ENCODE results near the gene FFAR2. TPM values are rescaled to one million over a fixed set of nuclear protein-coding genes. Genes with fewer than 3 reads are reported as not detected.

FFAR2 gene
- total RNA-seq, 1 experiment from 2014 or later = not detected

- Histone ChIP-seq H3K18ac (ENCODE audit: insufficient read length, low read depth, low read length) (no peak overlapping the region), H3K4me2 (ENCODE audit: insufficient read depth, insufficient read length, low read length) (no peak overlapping the region), H2BK20ac (ENCODE audit: low read depth, low read length, poor library complexity, severe bottlenecking) (no peak overlapping the region), H4K91ac (ENCODE audit: insufficient read length, low read depth, low read length) (no peak overlapping the region), H3K27ac (ENCODE audit: insufficient read length, low read depth, low read length) (no peak overlapping the region), H4K5ac (ENCODE audit: insufficient read length, low read depth, low read length) (no peak overlapping the region), H3K14ac (ENCODE audit: insufficient read depth, low read length) (no peak overlapping the region; the same call in 1 of the 2 replicates), H3T11ph (ENCODE audit: low read length) (no peak overlapping the region), H2BK120ac (ENCODE audit: low read depth, low read length, poor library complexity, severe bottlenecking) (no peak overlapping the region), H2AK5ac (ENCODE audit: insufficient read length, low read length) (no peak overlapping the region), H2BK12ac (ENCODE audit: insufficient read length, low read depth, low read length) (no peak overlapping the region), H3K56ac (ENCODE audit: insufficient read length, low read depth, low read length) (no peak overlapping the region), H3K9me3 (ENCODE audit: control insufficient read depth, low read depth, low read length) (no peaks in the 10 kb centered on the region), H2BK15ac (ENCODE audit: low read depth, low read length) (no peak overlapping the region), H3K79me2 (ENCODE audit: insufficient read depth, low read length) (no peaks in the 10 kb centered on the region), H3K9ac (ENCODE audit: extremely low read depth, insufficient read length, low read length) (no peak overlapping the region), H3K27me3 (ENCODE audit: insufficient read depth, low read length) (no peaks in the 10 kb centered on the region), H3K4ac (ENCODE audit: low read depth, low read length) (no peak overlapping the region), H2BK5ac (ENCODE audit: insufficient read length, low read length) (no peak overlapping the region), H4K20me1 (ENCODE audit: control insufficient read depth, insufficient read depth, insufficient read length) (no peaks in the 10 kb centered on the region), H3K4me1 (ENCODE audit: insufficient read depth, low read length) (no peaks in the 10 kb centered on the region), H3K79me1 (ENCODE audit: insufficient read depth, low read depth, low read length, poor library complexity, severe bottlenecking) (no peaks in the 10 kb centered on the region), H2AFZ (ENCODE audit: low read length) (no peak overlapping the region), H3K23ac (ENCODE audit: insufficient read length, low read depth, low read length) (no peak overlapping the region), H3K23me2 (ENCODE audit: insufficient read length, low read depth, low read length, poor library complexity, severe bottlenecking) (no peaks in the 10 kb centered on the region), H4K8ac (replicated peaks; ENCODE audit: insufficient read length, low read depth, low read length) (no peak overlapping the region)
- WGBS (ENCODE audit: extremely low coverage, insufficient read length, low lambda C conversion rate) = 100% methylated on average over 1 of the region's 21 CpGs
- Mint-ChIP-seq H3K9me3 (peaks cover 0 to 8% of the 10 kb centered on the region in 2 experiments; a peak in 3 of 5 replicates), H3K4me1 (peaks cover 2 to 5% of the 10 kb centered on the region in 2 experiments; a peak in 2 of 4 replicates), H3K27ac (peak overlapping the region in 1 of 3 experiments; percentile 41; a peak in 1 of 7 replicates), H3K27me3 (ENCODE audit: low read depth) (peaks cover 47% of the 10 kb centered on the region), H3K36me3 (ENCODE audit: insufficient read depth in 1 of 3, low read depth in 3 of 3) (no peaks in the 10 kb centered on the region; a peak in 2 of 7 replicates), H3K4me3 (no peak overlapping the region)
- TF ChIP-seq, protein P1, sequence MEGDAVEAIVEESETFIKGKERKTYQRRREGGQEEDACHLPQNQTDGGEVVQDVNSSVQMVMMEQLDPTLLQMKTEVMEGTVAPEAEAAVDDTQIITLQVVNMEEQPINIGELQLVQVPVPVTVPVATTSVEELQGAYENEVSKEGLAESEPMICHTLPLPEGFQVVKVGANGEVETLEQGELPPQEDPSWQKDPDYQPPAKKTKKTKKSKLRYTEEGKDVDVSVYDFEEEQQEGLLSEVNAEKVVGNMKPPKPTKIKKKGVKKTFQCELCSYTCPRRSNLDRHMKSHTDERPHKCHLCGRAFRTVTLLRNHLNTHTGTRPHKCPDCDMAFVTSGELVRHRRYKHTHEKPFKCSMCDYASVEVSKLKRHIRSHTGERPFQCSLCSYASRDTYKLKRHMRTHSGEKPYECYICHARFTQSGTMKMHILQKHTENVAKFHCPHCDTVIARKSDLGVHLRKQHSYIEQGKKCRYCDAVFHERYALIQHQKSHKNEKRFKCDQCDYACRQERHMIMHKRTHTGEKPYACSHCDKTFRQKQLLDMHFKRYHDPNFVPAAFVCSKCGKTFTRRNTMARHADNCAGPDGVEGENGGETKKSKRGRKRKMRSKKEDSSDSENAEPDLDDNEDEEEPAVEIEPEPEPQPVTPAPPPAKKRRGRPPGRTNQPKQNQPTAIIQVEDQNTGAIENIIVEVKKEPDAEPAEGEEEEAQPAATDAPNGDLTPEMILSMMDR (conservative IDR thresholded peaks at IDR 0.05) = no peak
- no peak for DNase-seq
Measured at GRCh38 chr19:35429698-35430408, 18.2 kb upstream of the FFAR2 start.

Data from H9 (cell line).